SW 1271 (cell line): ENCODE data around the gene TMEM130.

Experiments used
- DNase-seq, 2 experiments: peaks; one replicate each; lab custom pipeline; 2025; lab: John Stamatoyannopoulos, UW

TMEM130 gene

GRCh38 chr7:98807068-98808048 is 62.5 kb downstream of the TMEM130 start:
- DNase-seq = no peak

GRCh38 chr7:98805956-98806838 is 63.6 kb downstream of the TMEM130 start:
- no peak for DNase-seq

- DNase-seq = no peak
Observed at GRCh38 chr7:98802781-98803110, 67.1 kb downstream of the TMEM130 start.

- DNase-seq = no peak
Observed at GRCh38 chr7:98802088-98802780, 67.6 kb downstream of the TMEM130 start.

GRCh38 chr7:98800996-98801395 is 68.8 kb downstream of the TMEM130 start:
- no peak for DNase-seq

- no peak for DNase-seq
Observed at GRCh38 chr7:98797150-98797549, 72.7 kb downstream of the TMEM130 start.
